Stimulated activated naive CD8-positive, alpha-beta T cell treated with anti-CD3 and anti-CD28 coated beads, Interleukin-15, Interleukin-2, amounts not matched to agents 100 ng/mL and 50 ng/mL, for 24 hours (primary cell): Measurements from ENCODE around the gene ROMO1.

Source experiments
- H3K27ac Mint-ChIP-seq: one replicate; pipeline ENCODE4 v1.8.0; 2021; ENCODE audit warnings: mild to moderate bottlenecking, mixed read lengths
- H3K27me3 Mint-ChIP-seq: one replicate; pipeline ENCODE4 v1.8.0; 2021; ENCODE audit warnings: mixed read lengths
- H3K36me3 Mint-ChIP-seq: one replicate; pipeline ENCODE4 v1.8.0; 2021; ENCODE audit warnings: low read depth, mixed read lengths
- H3K4me1 Mint-ChIP-seq: one replicate; pipeline ENCODE4 v1.8.0; 2021; ENCODE audit warnings: low read depth, mixed read lengths
- H3K4me3 Mint-ChIP-seq: one replicate; pipeline ENCODE4 v1.8.0; 2021; ENCODE audit warnings: mild to moderate bottlenecking, mixed read lengths
- H3K9me3 Mint-ChIP-seq: one replicate; pipeline ENCODE4 v1.8.0; 2021; ENCODE audit warnings: mixed read lengths

Gene ROMO1

DNA sequence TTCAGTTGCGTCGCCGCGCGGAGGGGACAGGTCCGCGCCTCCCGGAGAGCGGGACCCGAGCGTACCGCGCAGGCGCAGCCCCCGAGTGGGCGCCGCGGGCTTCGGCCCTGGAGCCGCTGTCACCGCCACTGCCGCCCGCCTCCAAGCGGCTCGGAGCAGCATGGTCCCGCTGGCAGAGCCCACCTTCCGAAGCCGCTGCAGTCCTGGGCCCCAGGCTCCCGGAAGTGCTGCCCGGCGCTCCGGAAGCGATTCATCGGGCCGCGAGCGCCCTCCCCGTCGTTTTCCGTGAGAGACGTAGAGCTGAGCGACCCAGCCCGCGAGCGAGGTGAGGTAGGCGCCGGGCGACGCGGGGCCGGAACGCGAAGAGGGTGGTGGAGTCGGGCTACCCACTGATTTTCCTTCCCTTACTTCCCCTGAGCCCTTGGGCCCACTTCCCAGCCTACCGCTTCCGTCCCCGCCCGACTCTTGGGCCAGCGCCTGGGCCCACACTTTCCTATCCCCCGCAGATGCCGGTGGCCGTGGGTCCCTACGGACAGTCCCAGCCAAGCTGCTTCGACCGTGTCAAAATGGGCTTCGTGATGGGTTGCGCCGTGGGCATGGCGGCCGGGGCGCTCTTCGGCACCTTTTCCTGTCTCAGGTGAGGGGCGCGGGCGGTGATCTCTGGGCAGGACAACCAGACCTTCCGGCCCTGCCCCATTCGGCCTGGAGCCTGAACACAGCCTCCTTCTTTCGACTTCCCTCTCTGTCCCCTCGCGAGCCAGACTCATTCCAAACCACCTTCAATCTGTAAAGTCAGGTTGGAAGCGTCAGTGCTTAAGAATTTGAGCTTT, at the start of gene ROMO1, which contains the start of gene NFS1:
Gene ROMO1 (plus strand): TSS at position 279 of the 830 bp plus-strand sequence. CDS start 228 bp downstream, at position 507.
Gene NFS1 (minus strand): TSS at position 226 of the 830 bp plus-strand sequence. CDS start 64 bp downstream, at position 162.
- H3K4me3 Mint-ChIP-seq, result peak within 1 kb of the TSS; percentile 95
- peaks cover 56% of the 10 kb centered on the region for H3K36me3 Mint-ChIP-seq
- H3K27me3 Mint-ChIP-seq, result no peaks in the 10 kb centered on the region
- H3K4me1 Mint-ChIP-seq, result peaks cover 47% of the 10 kb centered on the region
- H3K27ac Mint-ChIP-seq, result peak within 1 kb of the TSS; percentile 95
- no peaks in the 10 kb centered on the region for H3K9me3 Mint-ChIP-seq

DNA sequence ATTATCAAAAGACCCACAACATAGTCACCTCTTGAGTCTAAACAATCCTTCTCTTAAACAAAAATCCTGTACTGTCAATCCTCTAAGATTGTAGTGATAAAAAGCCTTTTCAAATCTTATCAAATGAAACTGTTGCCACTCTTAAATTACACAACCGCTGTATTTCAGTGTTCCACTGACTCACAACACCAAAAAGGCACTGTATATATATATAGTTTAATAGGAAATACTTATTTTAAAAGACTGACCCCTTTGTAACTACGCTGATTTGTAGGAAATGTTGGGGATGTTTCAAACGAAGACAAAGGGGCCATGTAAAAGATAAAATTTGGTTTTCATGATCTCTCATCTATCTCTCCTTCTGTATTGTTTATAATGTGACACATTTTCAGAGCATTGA, 48.6 kb upstream of the ROMO1 start:
- no peaks in the 10 kb centered on the region for H3K27me3 Mint-ChIP-seq
- H3K9me3 Mint-ChIP-seq, result no peaks in the 10 kb centered on the region
- no peak overlapping the region for H3K4me3 Mint-ChIP-seq
- H3K36me3 Mint-ChIP-seq, result peaks cover 45% of the 10 kb centered on the region
- H3K4me1 Mint-ChIP-seq, result peaks cover 53% of the 10 kb centered on the region
- peak overlapping the region; percentile 15 for H3K27ac Mint-ChIP-seq

- Mint-ChIP-seq H3K4me1 (peaks cover 58% of the 10 kb centered on the region), H3K36me3 (peaks cover 44% of the 10 kb centered on the region), H3K27me3 (no peaks in the 10 kb centered on the region), H3K27ac (no peak overlapping the region), H3K9me3 (no peaks in the 10 kb centered on the region), H3K4me3 (no peak overlapping the region)
Observed at GRCh38 chr20:35651958-35652357, 47.2 kb upstream of the ROMO1 start.

DNA sequence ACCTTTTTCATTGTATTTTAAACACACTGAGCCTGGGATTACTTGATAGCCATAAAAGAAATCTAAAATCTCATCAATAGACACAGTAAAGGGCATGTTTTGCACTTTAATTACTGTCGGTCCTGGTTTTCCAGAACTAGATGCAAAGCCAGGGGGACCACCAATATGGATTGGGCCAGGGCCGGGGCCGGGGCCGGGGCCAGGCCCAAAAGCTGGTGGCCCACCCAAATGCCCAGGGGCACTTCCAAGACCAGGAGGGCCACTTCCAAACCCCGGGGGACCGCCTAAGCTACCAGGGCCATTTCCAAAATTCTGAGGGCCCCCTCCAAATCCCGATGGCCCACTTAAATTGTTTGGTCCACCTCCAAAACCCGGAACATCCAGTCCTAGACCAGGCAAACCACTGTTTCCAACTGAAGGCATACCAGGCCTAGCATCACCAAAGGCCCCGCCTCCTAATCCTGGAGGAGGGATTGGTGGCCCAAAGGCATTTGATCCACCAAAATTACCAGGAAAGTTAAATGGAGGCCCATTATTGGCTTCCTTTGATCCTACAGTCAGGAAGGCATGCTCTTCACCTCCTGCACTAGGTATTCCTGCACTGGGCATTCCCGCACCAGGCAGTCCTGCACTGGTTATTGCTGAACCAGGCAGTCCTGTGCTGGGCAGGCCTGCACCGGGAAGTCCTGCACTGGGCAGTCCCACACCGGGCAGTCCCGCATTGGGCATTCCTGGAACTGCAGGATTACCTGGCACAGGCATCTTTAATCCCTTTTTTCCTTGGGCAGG, 46.4 kb upstream of the ROMO1 start:
- H3K27ac Mint-ChIP-seq, result no peak overlapping the region
- H3K4me1 Mint-ChIP-seq, result peaks cover 61% of the 10 kb centered on the region
- no peaks in the 10 kb centered on the region for H3K9me3 Mint-ChIP-seq
- peaks cover 50% of the 10 kb centered on the region for H3K36me3 Mint-ChIP-seq
- no peaks in the 10 kb centered on the region for H3K27me3 Mint-ChIP-seq
- H3K4me3 Mint-ChIP-seq, result no peak overlapping the region

GRCh38 chr20:35653430-35653734, 45.8 kb upstream of the ROMO1 start:
- peaks cover 61% of the 10 kb centered on the region for H3K4me1 Mint-ChIP-seq
- H3K27me3 Mint-ChIP-seq, result no peaks in the 10 kb centered on the region
- H3K9me3 Mint-ChIP-seq, result no peaks in the 10 kb centered on the region
- peaks cover 45% of the 10 kb centered on the region for H3K36me3 Mint-ChIP-seq
- no peak overlapping the region for H3K27ac Mint-ChIP-seq
- no peak overlapping the region for H3K4me3 Mint-ChIP-seq

DNA sequence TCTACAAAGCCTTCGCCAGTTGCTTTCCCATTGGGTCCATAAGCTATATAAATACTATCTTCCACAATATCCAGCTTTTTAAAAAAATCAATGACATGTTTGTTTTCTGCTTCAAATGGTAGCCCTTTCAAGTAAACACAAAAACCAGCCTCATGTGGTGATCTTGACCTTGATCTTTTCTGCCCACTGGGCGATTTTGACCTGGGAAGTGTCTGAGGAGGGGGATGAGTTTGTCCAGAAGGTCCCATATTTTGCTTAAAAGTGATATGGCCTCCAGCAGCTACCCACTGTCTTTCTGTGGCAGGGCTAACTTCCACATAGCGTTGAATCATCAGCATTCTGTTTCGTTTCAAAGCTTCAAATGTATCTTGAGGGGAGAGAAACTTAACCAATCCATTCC, 45.3 kb upstream of the ROMO1 start:
- Mint-ChIP-seq H3K27ac (no peak overlapping the region), H3K4me3 (no peak overlapping the region), H3K27me3 (no peaks in the 10 kb centered on the region), H3K36me3 (peaks cover 42% of the 10 kb centered on the region), H3K9me3 (no peaks in the 10 kb centered on the region), H3K4me1 (peaks cover 61% of the 10 kb centered on the region)

- no peak overlapping the region for H3K4me3 Mint-ChIP-seq
- H3K36me3 Mint-ChIP-seq, result peaks cover 42% of the 10 kb centered on the region
- H3K4me1 Mint-ChIP-seq, result peaks cover 61% of the 10 kb centered on the region
- no peak overlapping the region for H3K27ac Mint-ChIP-seq
- H3K9me3 Mint-ChIP-seq, result no peaks in the 10 kb centered on the region
- H3K27me3 Mint-ChIP-seq, result no peaks in the 10 kb centered on the region
Observed at GRCh38 chr20:35654415-35654814, 44.8 kb upstream of the ROMO1 start.

- Mint-ChIP-seq H3K36me3 (peaks cover 40% of the 10 kb centered on the region), H3K27ac (peak overlapping the region; percentile 78), H3K4me1 (peaks cover 66% of the 10 kb centered on the region), H3K9me3 (no peaks in the 10 kb centered on the region), H3K27me3 (no peaks in the 10 kb centered on the region), H3K4me3 (peak overlapping the region; percentile 35)
Observed at GRCh38 chr20:35657271-35657670, 41.9 kb upstream of the ROMO1 start.

- Mint-ChIP-seq H3K4me3 (peak overlapping the region; percentile 98), H3K27ac (peak overlapping the region; percentile 96), H3K27me3 (no peaks in the 10 kb centered on the region), H3K9me3 (no peaks in the 10 kb centered on the region), H3K36me3 (peaks cover 59% of the 10 kb centered on the region), H3K4me1 (peaks cover 83% of the 10 kb centered on the region)
Observed at GRCh38 chr20:35660122-35660937, 38.9 kb upstream of the ROMO1 start.

DNA sequence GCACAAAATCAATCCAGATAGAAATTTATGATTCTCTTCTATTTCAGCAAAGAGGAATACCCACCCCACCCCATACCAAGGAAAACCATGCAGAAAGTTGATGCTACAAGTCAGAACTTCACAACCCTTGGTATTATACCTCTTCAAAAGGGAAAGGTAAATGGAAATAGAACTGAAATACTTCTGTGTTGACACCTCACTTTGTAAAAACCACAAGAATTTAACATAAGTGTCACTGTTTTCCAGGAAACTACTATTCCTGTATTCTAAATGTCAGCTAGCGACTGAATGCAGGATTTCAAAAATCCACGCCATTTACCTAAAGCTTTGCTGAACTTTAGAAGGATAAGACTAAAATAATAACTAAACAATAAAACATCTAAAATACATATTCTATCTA, 38.2 kb upstream of the ROMO1 start:
- H3K36me3 Mint-ChIP-seq, result peaks cover 59% of the 10 kb centered on the region
- peak overlapping the region; percentile 98 for H3K4me3 Mint-ChIP-seq
- H3K9me3 Mint-ChIP-seq, result no peaks in the 10 kb centered on the region
- no peaks in the 10 kb centered on the region for H3K27me3 Mint-ChIP-seq
- peak overlapping the region; percentile 96 for H3K27ac Mint-ChIP-seq
- H3K4me1 Mint-ChIP-seq, result peaks cover 79% of the 10 kb centered on the region

DNA sequence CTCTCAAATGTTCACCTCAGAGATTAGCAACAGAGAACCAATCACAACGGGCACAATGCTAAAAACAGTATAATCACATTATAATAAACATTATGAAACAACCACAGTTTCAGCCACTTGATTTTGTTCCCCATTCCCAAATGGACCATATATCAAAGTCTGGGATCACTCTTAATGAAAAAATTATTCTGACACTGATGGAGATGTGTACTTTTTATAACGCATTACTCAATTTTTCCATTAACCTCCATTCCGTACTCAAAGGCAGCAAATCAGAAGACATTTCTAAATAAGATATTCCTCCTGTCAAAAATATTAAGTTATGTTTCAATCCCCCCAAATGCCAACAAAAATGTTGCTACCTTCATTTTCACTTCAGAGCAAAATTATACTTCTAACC, 37.3 kb upstream of the ROMO1 start:
- peak overlapping the region; percentile 96 for H3K27ac Mint-ChIP-seq
- peak overlapping the region; percentile 98 for H3K4me3 Mint-ChIP-seq
- no peaks in the 10 kb centered on the region for H3K27me3 Mint-ChIP-seq
- H3K36me3 Mint-ChIP-seq, result peaks cover 54% of the 10 kb centered on the region
- H3K9me3 Mint-ChIP-seq, result no peaks in the 10 kb centered on the region
- H3K4me1 Mint-ChIP-seq, result peaks cover 71% of the 10 kb centered on the region

GRCh38 chr20:35662551-35662950, 36.7 kb upstream of the ROMO1 start:
- Mint-ChIP-seq H3K36me3 (peaks cover 48% of the 10 kb centered on the region), H3K27ac (peak overlapping the region; percentile 96), H3K4me3 (peak overlapping the region; percentile 98), H3K27me3 (no peaks in the 10 kb centered on the region), H3K4me1 (peaks cover 65% of the 10 kb centered on the region), H3K9me3 (no peaks in the 10 kb centered on the region)

- peak overlapping the region; percentile 96 for H3K27ac Mint-ChIP-seq
Observed at GRCh38 chr20:35663516-35664465, 35.4 kb upstream of the ROMO1 start.

More at GRCh38 chr20:35663516-35664465, 35.4 kb upstream of the ROMO1 start:
- peak overlapping the region; percentile 98 for H3K4me3 Mint-ChIP-seq
- H3K4me1 Mint-ChIP-seq, result peaks cover 54% of the 10 kb centered on the region
- H3K36me3 Mint-ChIP-seq, result peaks cover 54% of the 10 kb centered on the region
- H3K27me3 Mint-ChIP-seq, result no peaks in the 10 kb centered on the region
- H3K9me3 Mint-ChIP-seq, result no peaks in the 10 kb centered on the region
